ENCODE measurements around the gene CCDC85B.
"Not testable (repeated sequence)": the region's sequence is repeated elsewhere in the genome, so short reads cannot be mapped to it uniquely, and the experiment has no call there.

Gene CCDC85B

DNA sequence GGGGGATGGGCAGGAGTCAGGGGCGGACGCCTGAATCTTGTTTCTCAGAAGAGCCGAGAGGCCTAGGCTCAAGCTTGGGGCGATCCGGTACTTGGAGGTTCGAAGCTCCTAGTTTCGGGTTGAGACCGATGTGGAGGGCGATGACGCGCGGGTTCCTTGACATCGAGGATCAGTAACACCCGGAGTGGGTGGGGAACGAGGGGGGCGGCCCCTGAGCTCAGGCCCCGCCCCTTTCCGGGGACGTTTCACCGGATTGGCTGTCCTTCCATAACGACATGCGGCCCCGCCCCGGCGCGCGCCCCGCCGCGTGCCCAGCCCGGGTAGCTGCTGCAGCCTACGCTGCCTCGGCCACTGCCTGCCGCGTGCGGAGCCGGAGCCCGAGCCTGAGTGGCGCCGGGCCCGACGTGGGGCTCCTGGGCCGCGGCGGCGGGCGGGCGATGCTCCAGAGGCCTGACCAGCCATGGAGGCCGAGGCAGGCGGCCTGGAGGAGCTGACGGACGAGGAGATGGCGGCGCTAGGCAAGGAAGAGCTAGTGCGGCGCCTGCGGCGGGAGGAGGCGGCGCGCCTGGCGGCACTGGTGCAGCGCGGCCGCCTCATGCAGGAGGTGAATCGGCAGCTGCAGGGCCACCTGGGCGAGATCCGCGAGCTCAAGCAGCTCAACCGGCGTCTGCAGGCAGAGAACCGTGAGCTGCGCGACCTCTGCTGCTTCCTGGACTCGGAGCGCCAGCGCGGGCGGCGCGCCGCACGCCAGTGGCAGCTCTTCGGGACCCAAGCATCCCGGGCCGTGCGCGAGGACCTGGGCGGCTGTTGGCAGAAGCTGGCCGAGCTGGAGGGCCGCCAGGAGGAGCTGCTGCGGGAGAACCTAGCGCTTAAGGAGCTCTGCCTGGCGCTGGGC is at the start of gene CCDC85B:
CCDC85B (plus strand) TSS at position 350 of the 895 bp plus-strand sequence; CDS start at position 461, 111 bp downstream.
- DNase-seq (ENCODE audit: low spot score) = peak; percentile 95

- no peak for DNase-seq (ENCODE audit: low spot score)
Measured at GRCh38 chr11:65842144-65842543, 48.3 kb upstream of the CCDC85B start.

DNA sequence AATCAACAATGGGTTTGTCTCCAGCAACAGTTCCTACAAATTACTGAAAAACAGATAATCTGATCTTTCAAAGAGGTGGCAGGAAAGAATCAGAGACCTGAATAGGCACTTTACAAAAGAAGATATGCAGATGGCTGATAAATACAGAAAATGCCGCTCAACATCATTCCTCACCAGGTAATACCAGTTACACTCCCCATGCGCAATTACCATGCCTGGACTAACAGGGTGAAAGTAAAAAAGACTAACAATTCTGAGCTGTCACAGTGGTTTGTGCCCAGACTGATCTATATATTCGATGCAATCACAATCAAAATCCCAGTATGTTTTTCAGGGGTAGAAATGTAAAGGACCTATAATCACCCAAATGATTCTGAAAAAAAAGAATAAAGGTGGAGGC is 46.7 kb upstream of the CCDC85B start:
- no peak for DNase-seq (ENCODE audit: low spot score)

DNA sequence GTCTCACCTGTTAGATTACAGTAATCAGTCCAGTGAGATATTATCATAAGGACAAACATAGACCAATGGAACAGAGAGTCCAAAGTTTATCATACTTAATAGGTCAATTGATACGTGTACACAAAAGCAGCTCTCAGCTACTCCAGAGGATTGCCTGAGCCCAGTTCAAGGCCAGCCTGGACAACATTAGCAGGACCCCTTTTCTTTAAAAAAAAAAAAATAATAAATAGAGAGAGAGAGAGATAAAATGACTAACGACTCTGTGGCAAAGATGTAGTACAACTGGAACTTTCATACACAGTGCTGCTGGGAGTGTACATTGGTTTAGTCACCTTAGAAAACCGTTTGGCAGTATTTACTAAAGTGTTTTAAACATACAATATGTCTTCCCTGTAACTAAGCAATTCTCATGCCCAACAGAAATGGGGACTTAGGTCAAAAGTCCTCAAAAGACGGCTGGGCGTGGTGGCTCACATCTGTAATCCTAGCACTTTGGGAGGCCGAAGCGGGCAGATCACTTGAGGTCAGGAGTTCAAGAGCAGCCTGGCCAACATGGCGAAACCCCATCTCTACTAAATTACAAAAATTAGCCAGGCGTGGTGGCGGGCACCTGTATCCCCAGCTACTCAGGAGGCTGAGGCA is 46.1 kb upstream of the CCDC85B start:
- no peak for DNase-seq (ENCODE audit: low spot score)

DNA sequence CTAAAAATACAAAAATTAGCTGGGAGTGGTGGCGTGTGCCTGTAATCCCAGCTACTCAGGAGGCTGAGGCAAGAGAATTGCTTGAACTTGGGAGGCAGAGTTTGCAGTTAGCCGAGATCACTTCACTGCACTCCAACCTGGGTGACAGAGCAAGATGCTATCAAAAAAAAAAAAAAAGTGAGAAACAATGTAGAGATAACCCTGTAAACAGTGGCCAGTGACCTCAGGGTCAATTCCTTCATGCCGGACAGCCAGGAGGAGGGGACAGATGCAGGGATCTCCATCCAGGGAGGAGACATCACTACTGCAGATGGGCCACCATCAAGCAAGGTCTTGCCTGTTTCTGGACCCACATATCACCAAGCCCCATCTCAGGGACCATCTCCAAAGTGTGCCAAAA is 42.7 kb upstream of the CCDC85B start:
- no peak for DNase-seq (ENCODE audit: low spot score)

DNA sequence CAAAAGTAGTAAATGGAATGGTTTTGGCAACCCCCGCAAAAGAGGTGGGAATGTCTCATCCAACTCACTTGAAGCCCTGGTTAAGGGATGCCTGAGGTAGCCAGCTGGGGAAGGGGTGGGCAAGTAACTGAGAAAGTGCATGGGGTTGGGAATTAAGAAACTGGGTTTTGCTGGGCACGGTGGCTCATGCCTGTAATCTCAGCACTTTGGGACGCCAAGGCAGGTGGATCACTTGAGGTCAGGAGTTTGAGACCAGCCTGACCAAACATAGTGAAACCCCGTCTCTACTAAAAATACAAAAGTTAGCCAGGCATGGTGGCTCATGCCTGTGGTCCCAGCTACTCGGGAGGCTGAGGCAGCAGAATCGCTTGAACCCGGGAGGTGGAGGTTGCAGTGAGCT is 41.8 kb upstream of the CCDC85B start:
- not testable (repeated sequence) for DNase-seq (ENCODE audit: low spot score)

DNA sequence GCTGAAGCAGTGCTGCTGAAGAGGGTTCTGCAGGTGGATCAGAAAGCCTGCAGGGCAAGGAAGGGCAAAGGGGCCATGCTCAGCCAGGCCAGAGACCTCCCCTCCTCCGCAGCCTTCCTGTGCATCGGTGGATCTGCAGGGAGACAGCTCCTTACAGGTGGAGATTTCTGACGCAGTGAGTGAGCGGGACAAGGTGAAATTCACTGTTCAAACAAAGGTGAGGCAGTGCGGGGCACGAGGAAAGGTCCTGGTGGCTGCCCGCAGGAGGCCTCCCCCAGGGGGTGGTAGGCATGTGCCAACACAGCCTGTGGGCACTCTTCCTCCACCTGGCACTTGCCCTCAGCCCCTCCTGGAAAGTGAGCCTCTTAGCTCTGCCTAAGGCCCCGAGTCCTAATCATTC is 41.1 kb upstream of the CCDC85B start:
- DNase-seq (ENCODE audit: low spot score) = no peak

GRCh38 chr11:65849771-65850216 is 40.7 kb upstream of the CCDC85B start:
- DNase-seq (ENCODE audit: low spot score) = no peak

DNA sequence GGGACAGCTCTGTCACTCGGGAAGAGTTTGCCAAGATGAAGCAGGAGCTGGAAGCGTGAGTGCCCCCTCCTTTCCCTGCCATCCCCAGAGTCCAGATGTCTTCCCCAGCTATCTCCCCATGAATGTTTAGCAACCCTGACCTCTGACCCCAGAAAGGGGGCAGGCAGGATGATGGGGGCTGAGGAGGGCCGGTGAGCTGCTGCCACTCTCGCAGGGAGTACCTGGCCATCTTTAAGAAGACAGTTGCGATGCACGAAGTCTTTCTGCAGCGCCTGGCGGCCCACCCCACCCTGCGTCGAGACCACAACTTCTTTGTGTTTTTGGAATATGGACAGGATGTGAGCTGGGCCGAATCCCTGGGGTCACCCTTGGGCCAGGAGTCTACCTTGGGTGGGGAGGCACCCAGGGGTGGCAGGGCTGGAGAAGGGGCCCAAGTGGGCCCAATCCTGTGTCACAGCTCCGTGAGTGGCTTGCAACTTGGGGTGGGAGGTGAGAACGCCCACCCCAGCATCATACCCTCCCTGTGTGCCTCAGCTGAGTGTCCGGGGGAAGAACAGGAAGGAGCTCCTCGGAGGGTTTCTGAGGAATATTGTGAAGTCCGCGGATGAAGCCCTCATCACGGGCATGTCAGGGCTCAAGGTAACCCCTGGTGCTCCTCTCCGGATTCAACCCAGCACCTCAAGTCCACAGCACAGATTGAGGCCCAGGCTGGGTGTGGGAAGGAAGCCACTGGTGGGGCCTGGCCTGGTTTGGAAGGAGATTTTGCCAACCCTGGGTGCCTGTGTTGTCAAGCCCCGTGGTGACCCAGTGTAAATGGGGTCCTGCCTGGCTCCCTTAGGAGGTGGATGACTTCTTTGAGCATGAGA is 40.0 kb upstream of the CCDC85B start:
- no peak for DNase-seq (ENCODE audit: low spot score)

DNA sequence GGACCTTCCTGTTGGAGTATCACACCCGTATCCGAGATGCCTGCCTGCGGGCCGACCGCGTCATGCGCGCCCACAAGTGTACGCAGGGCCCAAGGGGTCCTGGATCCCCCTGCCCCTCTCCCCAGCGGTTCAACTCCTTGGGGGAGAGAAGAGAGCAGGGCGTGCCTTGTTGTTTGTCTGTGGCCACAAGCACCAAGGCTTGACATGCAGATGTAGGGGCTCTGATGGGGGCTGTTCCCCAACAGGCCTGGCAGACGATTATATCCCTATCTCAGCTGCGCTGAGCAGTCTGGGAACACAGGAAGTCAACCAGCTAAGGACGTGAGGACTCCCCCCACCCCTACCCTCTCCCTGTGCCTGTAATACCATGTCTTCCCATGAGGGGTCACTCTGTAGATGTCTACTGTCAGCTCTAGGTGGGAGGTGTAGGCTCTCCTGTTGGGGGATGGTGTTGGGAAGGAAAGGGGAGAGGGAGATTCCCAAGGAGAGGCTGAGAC is 39.3 kb upstream of the CCDC85B start:
- no peak for DNase-seq (ENCODE audit: low spot score)

- no peak for DNase-seq (ENCODE audit: low spot score)
Measured at GRCh38 chr11:65851811-65852507, 38.5 kb upstream of the CCDC85B start.

DNA sequence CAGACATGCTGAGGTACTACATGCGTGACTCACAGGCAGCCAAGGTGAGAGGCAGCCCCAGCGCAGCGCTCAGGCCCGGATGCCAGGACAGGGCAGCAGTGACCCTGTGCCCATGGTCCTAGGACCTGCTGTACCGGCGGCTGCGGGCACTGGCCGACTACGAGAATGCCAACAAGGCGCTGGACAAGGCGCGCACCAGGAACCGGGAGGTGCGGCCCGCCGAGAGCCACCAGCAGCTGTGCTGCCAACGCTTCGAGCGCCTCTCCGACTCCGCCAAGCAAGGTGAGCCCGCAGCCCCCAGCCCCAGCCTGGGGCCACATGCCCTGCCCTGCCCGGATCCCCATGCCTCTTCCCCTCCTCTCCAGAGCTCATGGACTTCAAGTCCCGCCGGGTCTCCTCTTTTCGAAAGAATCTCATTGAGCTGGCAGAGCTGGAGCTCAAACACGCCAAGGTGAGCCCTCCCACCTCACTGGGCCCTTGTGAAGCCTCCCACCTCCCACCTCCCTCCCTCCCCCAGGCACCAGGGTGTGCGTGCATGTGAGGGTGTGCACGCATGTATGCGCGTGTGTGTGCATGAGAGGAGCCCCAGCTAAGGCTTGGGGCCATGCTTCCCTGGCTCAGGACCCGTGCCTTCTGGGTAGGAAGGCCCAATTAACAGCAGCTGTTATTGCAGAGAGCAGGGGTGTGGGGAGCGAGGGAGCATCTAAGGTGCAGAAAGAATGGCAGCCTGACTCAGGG is 37.8 kb upstream of the CCDC85B start:
- DNase-seq (ENCODE audit: low spot score) = no peak

DNA sequence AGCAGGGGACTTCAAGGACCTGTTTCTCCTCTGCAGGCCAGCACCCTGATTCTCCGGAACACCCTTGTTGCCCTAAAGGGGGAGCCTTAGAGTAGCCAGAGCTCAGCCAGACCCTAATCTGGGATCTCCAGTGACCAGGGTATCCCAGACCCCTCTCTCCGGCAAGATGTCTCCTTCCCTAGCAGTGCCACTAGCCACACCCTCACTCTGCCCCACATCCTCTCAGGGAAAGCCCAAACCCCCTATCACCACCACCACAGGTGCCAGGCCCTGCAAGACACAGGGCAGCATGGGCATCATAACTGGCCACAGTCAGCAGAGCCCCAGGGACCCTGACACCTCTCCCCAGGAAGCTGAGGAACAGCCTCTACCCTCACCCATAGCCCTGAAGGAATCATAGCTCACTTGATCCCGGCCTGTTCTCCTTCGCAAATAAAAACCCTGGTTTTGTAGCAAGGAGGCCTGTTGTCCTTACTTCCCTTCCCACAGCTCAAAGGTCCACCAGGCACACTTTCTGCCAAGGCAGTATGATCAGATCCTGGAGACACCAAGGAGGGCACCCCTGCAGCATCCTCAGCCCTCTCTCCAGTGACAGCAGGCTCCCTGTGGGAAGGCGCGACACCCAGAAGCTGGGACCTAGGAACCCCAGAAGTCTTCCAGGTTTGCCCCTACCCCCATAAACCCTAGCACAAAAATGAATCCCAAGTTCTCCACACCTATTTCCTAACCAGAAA is 37.1 kb upstream of the CCDC85B start:
- DNase-seq (ENCODE audit: low spot score) = no peak

DNA sequence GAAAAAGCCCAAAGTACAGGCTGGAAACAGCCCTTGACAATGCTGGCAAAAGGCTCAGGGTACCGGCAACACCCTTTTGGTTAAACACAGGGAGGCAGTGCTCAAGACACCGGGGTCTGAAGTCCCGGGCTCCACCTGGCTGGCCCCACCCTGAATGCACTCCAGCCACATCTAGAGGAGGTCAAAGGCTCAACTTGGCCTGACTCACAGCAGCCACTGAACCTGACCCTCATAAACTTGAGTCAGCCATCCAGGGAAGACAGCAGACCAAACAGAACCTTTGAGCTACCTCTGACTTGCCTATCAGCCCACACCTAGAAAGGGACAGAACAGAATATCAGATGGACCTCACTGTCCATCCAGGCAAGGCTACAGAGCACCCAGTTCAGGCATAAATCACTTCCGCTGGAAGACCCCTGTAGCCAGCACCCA is 36.3 kb upstream of the CCDC85B start:
- DNase-seq (ENCODE audit: low spot score) = no peak

GRCh38 chr11:65854852-65855837 is 35.3 kb upstream of the CCDC85B start:
- no peak for DNase-seq (ENCODE audit: low spot score)

- DNase-seq (ENCODE audit: low spot score) = no peak
Measured at GRCh38 chr11:65855927-65856363, 34.5 kb upstream of the CCDC85B start.

GRCh38 chr11:65856689-65857499 is 33.6 kb upstream of the CCDC85B start:
- DNase-seq (ENCODE audit: low spot score) = peak; percentile 64

- no peak for DNase-seq (ENCODE audit: low spot score)
Measured at GRCh38 chr11:65857500-65857852, 33.0 kb upstream of the CCDC85B start.
